RWPE1 (cell line): ENCODE results near the gene BABAM2.

Experiments
- CTCF ChIA-PET: fragments of 350-600 bp; sonication (Branson Sonifier 250); formaldehyde crosslinking; extraction: SDS; loops from one replicate; lab custom pipeline; 2021; lab: Yijun Ruan, JAX
- POLR2A ChIA-PET: fragments of 400-600 bp; formaldehyde crosslinking; extraction: SDS; loops from one replicate; lab custom pipeline; 2020; ENCODE audit warnings: antibody characterized with exemption; ENCODE audit not compliant: low non-redundant PET; lab: Yijun Ruan, JAX
- DNase-seq: peaks from one replicate; pipeline ENCODE4 v3.0.0; 2012; ENCODE audit warnings: low spot score
- H3K27ac ChIP-seq: fragments of 450-650 bp; 2 replicates; pipeline ENCODE4 v1.5.1; 2017
- CTCF ChIP-seq: fragments of 450-650 bp; conservative IDR thresholded peaks from 2 replicates; pipeline ENCODE4 v1.5.1; 2017; ENCODE audit warnings: low read depth, mild to moderate bottlenecking

Gene BABAM2

GRCh38 chr2:28318023-28318422, 427.5 kb downstream of the BABAM2 start:
- H3K27ac ChIP-seq = no peak overlapping the region
- no peak for DNase-seq
- CTCF ChIA-PET = interaction anchor here (0.8 kb wide), 1 partner anchor 59 kb away, joined by 3 read pairs; no protein-coding TSS in a partner anchor
- TF ChIP-seq CTCF = no peak
- POLR2A ChIA-PET = no interaction called here

GRCh38 chr2:28318462-28319117, 428.1 kb downstream of the BABAM2 start:
- no peak for DNase-seq
- ChIA-PET CTCF (no interaction called here), POLR2A (no interaction called here)
- no peak for TF ChIP-seq CTCF
- H3K27ac ChIP-seq = no peak overlapping the region

DNA sequence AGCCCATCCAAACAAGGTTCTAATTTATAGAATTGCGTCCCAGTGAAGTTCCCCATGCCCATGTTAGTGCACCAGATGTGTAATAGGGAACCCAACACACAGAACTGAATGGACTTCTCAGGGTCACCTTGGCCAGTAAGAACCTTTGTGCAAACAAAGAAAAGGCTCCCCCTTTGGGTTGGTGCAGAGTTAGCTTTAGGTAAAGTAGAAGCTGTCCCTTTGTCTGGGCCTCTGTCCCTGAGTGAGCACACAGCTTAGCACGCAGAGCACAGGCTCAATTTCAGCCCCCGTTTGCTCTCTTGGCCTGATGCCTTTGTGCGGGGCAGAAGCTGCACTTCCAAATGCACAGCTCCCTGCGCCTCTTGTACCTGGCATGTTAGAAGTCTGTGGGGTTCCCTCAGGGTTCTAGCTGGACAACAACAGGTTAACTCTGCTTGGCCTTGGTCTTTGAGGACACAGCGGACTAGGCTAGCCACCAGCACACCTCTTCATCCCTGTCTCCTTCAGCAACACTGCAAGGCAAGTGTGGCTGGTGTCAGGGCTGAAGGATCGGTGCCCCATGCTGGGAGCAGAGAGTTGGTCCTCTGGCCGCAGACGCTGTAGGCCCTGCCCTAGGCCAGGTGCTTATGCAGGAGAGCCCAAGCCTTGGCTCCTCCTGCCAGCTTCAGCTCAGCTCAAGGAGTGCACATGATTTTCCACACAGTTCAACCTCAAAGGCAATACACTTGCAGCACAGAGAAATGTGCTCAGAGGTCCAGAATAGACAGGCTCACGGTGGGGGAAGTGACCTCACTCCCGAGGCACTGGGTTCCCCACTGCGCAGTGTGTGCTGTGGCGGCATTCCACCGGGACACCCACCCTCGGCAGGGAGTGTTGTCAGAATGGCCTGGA, 428.8 kb downstream of the BABAM2 start:
- CTCF ChIA-PET = interaction anchor here (0.7 kb wide), 1 partner anchor 988 kb away, joined by 4 read pairs; no protein-coding TSS in a partner anchor
- POLR2A ChIA-PET = interaction anchor here (0.6 kb wide), 1 partner anchor 72 kb away, joined by 8 read pairs; no protein-coding TSS in a partner anchor
- no peak for TF ChIP-seq CTCF

DNA sequence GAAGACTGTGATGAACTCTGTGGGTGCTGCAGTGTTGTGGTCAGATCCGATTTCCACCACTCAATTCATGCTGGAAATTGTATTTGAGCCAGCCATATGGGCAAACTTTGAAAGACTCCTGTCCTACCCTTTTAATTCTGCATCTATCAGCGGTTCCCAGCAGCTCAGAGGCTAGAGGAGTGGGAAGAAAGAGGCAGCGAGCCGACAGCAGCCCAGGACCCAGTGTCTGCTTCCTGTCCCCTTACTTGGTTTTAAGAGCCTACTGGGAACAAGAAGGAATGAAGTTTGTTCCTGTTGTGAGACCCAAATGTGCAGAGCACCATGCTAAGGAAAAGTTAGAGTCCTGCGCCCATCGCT, 429.5 kb downstream of the BABAM2 start:
- TF ChIP-seq CTCF = no peak
- POLR2A ChIA-PET = interaction anchor here (0.6 kb wide), 1 partner anchor 71 kb away, joined by 8 read pairs; no protein-coding TSS in a partner anchor
- no peak overlapping the region for H3K27ac ChIP-seq
- CTCF ChIA-PET = no interaction called here
- DNase-seq = no peak

More for the DNA sequence above, 428.8 kb downstream of the BABAM2 start:
- DNase-seq = no peak
- H3K27ac ChIP-seq = no peak overlapping the region

DNA sequence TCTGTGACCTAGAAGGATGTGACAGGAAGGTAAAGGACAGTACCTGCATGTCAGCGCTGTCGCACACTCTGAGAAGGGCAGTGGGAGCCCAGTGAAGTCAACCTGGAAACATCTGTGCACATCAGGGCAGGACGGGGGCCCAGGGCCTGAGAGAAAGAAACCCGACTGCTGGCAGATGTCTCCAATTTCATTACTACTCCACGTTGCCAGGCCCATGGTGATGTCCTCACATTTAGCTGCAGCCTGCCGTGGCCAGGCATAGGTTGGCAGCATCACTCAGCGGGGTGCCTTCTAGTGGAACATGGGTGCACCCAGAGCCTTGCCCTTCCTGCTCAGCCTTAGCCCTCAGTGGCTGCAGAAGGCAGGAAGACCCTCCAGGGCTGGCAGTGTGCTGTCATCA, 429.8 kb downstream of the BABAM2 start:
- ChIA-PET POLR2A (no interaction called here), CTCF (no interaction called here)
- DNase-seq = no peak

More for the DNA sequence above, 429.8 kb downstream of the BABAM2 start:
- no peak overlapping the region for H3K27ac ChIP-seq
- no peak for TF ChIP-seq CTCF
